NCI-H2196 (cell line): ENCODE measurements around the gene ZER1.
"Not testable (repeated sequence)": the region's sequence is repeated elsewhere in the genome, so short reads cannot be mapped to it uniquely, and the experiment has no call there.

Experiments used
- DNase-seq: peaks from one replicate; lab custom pipeline; 2025; ENCODE audit not compliant: unreplicated experiment; lab: John Stamatoyannopoulos, UW

The ZER1 gene

GRCh38 chr9:128696923-128697707, 74.6 kb downstream of the ZER1 start:
- no peak for DNase-seq

DNA sequence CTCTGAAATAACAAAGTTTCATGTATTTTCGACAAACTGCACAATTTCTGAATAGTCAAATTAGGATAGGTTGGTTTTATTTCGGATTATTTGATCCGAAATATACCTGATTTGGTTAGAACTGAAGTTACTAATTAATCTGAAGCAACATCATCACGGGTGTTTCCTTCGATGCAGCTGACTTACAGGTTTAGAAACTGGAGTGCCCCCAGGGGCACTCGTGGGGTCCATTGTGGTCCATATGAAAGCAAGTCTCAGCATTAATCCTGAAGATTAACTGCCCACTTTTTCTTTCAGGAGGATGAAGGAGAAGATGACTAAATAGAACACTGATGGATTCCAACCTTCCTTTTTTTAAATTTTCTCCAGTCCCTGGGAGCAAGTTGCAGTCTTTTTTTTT, 77.4 kb downstream of the ZER1 start:
- no peak for DNase-seq

- DNase-seq = not testable (repeated sequence)
These were observed 78.0 kb downstream of the ZER1 start for GRCh38 chr9:128693738-128694137.

GRCh38 chr9:128690684-128691034, 81.1 kb downstream of the ZER1 start:
- DNase-seq = no peak

DNA sequence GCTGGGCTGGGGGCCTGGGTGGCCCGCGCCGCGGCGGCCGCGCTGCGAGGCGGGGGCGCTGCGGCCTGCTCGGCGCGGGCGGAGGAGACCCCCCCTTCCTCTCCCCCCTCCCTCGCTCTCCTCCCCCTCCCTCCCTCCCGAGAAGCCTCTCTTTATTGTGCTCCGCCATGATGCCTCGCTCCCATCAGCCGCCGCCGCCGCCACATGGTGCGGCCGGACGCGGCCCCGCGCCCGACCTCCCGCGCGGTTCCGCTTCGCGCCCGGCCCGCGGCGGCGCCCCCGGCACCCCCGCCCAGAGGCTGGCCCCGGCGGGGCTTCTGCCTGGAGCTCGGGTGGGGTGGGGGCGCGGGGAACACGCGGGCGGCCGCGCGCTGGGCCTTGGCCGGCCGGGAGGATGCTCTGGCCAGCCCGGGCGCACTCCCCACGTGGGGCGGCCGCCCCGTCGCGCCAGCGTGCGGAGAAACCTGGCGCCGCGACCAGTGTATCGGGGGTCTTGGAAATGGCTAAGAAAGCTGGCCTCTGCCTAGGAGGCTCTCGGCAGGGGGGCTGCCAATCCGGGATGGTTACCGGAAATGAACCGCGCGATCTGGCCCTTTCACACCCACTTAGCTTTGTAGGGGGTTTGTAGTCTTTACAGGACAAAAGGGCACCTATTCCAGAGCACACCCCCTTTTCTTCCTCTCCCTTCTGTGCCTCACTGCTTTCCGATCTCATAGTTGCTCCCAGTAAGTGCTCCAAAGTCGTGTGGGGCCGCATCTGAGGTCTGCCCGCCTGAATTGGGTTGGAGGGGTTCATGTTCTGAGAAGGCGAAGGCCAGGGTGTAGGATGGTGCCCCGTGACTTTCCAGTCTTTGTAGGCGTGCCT, 81.7 kb downstream of the ZER1 start:
- DNase-seq = peak; percentile 47

GRCh38 chr9:128689293-128689774, 82.4 kb downstream of the ZER1 start:
- DNase-seq = peak; percentile 61

DNA sequence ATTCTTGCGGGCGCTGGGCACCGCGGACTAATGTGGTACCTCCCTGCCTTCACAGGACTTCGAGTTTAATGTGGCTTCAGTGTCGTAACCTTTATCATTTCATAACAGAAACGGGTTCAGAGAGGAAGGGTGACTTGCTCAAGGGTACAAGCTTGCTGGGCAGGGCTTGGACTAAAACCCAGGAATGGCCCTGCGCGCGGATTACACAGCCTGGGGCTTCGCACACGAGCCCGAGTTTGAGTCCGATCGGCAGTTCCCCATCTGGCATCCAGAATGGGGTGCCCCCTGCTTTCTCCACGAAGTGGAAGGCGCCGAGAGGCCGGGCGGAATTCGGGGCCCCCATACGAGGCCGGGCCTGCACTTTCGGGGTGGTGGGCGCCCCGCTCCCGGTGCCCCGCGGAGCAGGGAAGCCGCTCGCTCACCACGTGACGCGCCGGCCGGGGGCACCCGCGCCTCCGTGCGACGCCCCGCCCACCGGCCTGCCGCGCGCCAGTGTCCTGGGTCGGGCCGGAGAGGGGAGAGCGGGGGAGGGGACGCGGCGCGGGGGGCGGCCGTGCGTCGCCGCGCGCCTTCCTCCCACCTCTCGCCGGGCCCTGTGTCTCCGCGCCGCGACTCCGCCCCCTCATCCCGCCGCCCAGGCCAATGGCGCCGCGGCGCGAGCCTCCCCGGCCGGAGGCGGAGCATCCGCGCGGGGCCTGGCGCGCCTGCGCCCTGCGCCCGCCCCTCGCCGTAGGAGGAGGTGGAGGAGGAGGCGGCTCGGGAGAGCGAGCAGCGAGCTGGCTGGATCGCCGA, 83.0 kb downstream of the ZER1 start, which contains the start of gene SET:
SET (plus strand) TSS at position 722 of the 792 bp plus-strand sequence. CDS start 361 bp downstream, outside the sequence.
- DNase-seq = peak; percentile 96

- DNase-seq = no peak
These were observed 84.3 kb downstream of the ZER1 start for GRCh38 chr9:128687453-128687852.

DNA sequence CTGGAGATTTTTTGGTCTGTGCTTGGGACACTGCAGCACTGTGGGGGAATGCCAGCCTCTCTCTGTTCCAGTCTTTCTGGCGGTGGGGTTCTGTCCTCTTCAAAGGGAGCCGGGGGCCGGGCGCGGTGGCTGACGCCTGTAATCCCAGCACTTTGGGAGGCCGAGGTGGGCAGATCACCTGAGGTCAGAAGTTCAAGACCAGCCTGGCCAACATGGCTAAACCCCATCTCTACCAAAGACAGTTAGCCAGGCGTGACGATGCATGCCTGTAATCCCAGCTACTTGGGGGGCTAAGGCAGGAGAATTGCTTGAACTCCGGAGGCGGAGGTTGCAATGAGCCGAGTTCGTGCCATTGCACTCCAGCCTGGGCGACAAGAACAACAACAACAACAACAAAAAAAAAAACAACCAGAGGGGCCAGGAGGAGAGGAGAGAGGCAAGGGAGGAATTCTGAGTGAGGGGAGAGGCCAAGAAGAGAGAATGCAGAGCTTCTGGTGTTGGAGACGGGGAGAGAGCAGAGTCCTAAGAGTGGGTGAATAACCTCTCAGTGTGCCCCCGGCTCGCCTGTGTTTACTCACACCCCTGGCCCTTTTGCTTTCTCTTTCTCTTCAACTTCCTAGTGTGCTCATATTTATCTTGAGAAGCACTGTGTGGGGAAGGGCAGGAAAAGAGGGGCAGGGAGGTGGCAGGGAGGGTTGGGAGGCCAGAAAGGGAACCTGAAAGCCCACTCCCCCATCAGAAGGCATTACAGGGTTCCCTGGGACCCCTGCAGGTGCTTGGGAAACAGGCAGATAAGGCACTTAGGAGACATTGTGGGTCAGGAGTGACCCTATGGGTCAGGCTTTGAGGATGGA, 85.9 kb downstream of the ZER1 start:
- DNase-seq = no peak

DNA sequence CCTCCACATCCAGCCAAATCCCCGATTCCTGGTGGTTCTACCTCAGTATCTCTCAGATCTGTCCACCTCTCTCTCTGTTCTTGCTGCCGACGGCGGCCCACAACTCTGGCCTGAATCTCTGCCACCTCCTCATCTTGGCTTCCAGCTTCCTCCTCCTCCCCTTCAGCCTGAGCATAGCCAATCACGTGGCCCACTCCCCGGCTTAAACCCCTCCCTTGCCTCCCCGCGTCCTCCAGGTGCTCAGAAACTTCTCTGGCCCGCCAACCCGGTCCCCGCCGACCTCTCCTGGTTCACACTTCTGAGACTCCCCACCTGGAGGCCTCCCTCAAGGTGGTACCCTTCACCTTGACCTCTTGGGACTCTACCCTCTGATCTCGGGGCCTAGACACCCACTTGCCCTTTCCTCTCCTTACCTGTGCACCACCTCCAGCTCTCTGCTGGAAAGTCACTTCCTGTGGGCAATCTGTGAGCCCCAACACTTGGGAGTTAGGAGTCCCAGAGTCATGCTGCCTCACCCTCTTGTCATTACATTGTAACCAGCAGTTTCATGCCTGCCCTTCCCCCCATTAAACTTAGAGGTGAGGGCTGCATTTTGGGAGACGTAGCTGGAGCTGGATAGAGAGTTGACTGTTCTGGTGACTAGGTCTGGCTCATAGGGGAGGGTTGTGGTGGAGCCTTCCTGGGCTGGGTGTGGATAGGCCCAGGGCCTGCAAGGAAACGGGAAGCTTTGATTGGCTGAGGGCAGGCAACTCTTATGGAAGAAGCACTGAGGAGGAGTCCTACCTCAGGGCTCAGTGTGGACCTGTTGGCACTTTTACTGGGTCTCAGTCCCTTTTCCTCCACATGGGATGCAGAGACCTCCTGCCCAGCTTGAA, 87.2 kb downstream of the ZER1 start:
- DNase-seq = peak; percentile 79

DNA sequence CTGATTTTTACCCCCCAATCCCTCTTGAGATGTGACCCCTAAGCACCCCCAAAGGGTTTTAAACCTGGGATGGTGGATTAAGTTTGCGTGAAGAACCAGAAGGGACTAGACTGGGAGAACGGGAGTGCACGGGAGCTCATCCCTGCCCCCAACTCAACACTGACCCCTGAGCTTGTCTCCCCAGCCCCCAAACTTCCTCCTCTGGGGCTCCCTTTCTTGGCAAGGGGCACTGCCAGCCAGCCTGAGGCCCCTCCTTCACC, 87.7 kb downstream of the ZER1 start:
- no peak for DNase-seq

GRCh38 chr9:128683340-128684064, 88.2 kb downstream of the ZER1 start:
- no peak for DNase-seq
